Measurements from ENCODE around the gene MYCBP2.

Gene MYCBP2, protein sequence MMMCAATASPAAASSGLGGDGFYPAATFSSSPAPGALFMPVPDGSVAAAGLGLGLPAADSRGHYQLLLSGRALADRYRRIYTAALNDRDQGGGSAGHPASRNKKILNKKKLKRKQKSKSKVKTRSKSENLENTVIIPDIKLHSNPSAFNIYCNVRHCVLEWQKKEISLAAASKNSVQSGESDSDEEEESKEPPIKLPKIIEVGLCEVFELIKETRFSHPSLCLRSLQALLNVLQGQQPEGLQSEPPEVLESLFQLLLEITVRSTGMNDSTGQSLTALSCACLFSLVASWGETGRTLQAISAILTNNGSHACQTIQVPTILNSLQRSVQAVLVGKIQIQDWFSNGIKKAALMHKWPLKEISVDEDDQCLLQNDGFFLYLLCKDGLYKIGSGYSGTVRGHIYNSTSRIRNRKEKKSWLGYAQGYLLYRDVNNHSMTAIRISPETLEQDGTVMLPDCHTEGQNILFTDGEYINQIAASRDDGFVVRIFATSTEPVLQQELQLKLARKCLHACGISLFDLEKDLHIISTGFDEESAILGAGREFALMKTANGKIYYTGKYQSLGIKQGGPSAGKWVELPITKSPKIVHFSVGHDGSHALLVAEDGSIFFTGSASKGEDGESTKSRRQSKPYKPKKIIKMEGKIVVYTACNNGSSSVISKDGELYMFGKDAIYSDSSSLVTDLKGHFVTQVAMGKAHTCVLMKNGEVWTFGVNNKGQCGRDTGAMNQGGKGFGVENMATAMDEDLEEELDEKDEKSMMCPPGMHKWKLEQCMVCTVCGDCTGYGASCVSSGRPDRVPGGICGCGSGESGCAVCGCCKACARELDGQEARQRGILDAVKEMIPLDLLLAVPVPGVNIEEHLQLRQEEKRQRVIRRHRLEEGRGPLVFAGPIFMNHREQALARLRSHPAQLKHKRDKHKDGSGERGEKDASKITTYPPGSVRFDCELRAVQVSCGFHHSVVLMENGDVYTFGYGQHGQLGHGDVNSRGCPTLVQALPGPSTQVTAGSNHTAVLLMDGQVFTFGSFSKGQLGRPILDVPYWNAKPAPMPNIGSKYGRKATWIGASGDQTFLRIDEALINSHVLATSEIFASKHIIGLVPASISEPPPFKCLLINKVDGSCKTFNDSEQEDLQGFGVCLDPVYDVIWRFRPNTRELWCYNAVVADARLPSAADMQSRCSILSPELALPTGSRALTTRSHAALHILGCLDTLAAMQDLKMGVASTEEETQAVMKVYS (N-terminal part only)

DNA sequence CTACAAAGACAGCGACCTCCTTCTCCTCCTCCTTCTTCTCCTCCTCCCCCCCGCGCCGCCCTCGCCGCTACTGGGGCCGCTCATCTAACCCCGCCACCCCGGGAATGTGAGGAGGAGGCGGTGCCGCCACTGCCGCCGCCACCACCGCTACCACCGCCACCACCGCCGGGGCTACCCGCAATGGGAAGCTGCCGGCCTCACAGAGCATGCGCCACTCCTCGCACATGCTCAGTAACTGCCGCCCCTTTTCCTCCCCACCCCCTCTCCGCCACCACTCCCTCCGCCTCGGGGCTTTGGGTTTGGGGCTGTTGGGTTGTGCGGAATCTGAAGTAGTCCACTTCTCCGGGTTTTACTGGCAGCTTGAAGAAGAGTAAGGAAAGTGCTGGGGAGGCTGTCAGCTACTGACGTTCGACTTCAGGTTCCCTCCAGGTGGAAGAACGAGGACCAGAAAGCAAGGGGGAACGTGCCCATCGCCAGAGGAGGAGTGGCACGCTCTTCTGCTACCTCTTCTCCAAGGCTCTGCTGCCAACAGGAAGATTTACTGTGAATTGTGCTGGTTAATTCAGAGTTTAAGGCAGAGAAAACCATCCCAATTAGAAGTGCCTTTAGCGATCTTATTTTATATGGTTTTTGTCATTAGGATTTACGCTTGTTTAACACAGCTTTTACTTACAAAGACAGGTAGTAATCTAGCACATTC, at the start of gene MYCBP2:
Gene MYCBP2 (minus strand): TSS at position 190 of the 700 bp plus-strand sequence. CDS start 319 bp downstream, outside the sequence.
- Histone ChIP-seq H3K27ac (peak within 1 kb of the TSS; percentile 92), H3K4me3 (ENCODE audit: low read depth in 1 of 2, low read length in 1 of 2) (peak within 1 kb of the TSS; percentile 79 to 85), H3K9me3 (no peaks in the 10 kb centered on the region), H3K27me3 (no peaks in the 10 kb centered on the region), H3K36me3 (no peaks in the 10 kb centered on the region), H3K4me1 (ENCODE audit: control insufficient read depth in 1 of 2, insufficient read depth in 1 of 2, low read depth in 1 of 2, low read length in 1 of 2) (peaks cover 59 to 61% of the 10 kb centered on the region in 2 experiments)
- TF ChIP-seq, protein P1, sequence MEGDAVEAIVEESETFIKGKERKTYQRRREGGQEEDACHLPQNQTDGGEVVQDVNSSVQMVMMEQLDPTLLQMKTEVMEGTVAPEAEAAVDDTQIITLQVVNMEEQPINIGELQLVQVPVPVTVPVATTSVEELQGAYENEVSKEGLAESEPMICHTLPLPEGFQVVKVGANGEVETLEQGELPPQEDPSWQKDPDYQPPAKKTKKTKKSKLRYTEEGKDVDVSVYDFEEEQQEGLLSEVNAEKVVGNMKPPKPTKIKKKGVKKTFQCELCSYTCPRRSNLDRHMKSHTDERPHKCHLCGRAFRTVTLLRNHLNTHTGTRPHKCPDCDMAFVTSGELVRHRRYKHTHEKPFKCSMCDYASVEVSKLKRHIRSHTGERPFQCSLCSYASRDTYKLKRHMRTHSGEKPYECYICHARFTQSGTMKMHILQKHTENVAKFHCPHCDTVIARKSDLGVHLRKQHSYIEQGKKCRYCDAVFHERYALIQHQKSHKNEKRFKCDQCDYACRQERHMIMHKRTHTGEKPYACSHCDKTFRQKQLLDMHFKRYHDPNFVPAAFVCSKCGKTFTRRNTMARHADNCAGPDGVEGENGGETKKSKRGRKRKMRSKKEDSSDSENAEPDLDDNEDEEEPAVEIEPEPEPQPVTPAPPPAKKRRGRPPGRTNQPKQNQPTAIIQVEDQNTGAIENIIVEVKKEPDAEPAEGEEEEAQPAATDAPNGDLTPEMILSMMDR (IDR thresholded peaks at IDR 0.05), result peak; percentile 30

DNA sequence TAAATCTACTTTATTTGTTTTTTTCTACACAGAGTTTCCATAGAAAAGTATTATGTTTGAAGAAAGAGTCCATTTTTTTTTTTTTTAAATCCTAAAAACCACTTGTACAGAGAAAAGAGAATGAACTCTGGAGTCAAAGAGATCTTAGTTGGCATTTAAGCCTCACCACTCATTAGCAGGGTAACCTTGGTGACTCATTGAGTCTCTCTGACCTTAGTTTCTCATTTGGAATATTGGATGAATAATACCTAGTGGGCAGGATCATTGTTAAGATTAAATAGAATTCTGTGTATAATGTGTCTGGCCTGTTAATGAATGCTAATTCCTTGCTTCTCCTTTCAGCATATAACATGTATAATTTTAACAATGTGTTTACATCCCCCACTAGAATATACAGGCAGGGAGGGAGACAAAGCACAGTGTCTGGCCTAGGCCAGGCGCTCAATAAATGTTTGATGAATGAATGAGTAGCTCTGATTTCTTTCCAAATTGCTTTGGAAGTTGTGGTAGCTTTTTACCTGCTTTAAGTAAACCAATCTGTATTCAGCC, 48.7 kb upstream of the MYCBP2 start:
- TF ChIP-seq, protein P1 (IDR thresholded peaks at IDR 0.05), result no peak
- H3K9me3 ChIP-seq, result no peaks in the 10 kb centered on the region
- no peaks in the 10 kb centered on the region for H3K4me1 ChIP-seq (ENCODE audit: control insufficient read depth in 1 of 2, insufficient read depth in 1 of 2, low read depth in 1 of 2, low read length in 1 of 2)
- no peak overlapping the region for H3K4me3 ChIP-seq (ENCODE audit: low read depth in 1 of 2, low read length in 1 of 2)
- H3K27ac ChIP-seq, result no peak overlapping the region
- no peaks in the 10 kb centered on the region for H3K36me3 ChIP-seq
- no peaks in the 10 kb centered on the region for H3K27me3 ChIP-seq

DNA sequence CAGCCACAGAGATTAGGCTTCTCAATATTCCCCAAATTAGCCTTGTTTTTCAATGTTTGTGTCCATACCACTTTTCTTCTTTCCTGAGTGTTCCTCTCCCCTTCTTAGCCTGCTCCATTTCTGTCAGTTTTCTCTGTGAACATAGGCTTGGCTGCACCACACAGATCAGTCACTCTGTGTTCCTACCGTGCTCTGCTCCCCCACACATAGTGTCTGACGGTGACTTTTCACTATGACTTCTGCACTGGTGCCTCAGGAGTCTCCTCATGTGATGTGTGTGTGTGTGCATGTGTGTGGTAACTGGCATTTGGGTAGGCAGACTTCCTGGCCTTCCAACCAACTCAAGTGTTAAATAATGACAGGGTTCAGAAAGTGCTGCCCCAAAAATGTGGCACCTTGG, 47.9 kb upstream of the MYCBP2 start:
- H3K27me3 ChIP-seq, result no peaks in the 10 kb centered on the region
- TF ChIP-seq, protein P1 (IDR thresholded peaks at IDR 0.05), result no peak
- H3K9me3 ChIP-seq, result no peaks in the 10 kb centered on the region
- H3K27ac ChIP-seq, result no peak overlapping the region
- no peaks in the 10 kb centered on the region for H3K36me3 ChIP-seq
- H3K4me1 ChIP-seq (ENCODE audit: control insufficient read depth in 1 of 2, insufficient read depth in 1 of 2, low read depth in 1 of 2, low read length in 1 of 2), result no peaks in the 10 kb centered on the region
- no peak overlapping the region for H3K4me3 ChIP-seq (ENCODE audit: low read depth in 1 of 2, low read length in 1 of 2)

DNA sequence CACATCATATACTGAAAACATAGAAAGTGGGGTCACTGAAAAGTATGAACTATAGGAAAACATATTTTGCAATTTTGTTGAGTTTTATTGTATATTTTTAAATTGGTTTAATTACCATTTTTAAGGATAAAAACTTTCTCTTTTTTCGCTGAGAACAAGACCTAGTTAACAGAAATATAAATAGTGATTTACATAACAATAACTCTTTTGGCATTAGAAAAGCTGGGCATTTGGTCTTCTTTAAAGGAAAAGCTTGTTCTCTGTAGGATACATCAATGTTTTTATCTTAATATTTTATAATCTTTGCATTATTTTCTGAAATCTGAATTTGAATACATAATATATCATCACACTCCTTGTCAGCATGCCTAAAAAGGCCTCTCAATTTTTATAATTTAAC, 47.4 kb upstream of the MYCBP2 start:
- no peak overlapping the region for H3K4me3 ChIP-seq (ENCODE audit: low read depth in 1 of 2, low read length in 1 of 2)
- no peak overlapping the region for H3K27ac ChIP-seq
- no peaks in the 10 kb centered on the region for H3K4me1 ChIP-seq (ENCODE audit: control insufficient read depth in 1 of 2, insufficient read depth in 1 of 2, low read depth in 1 of 2, low read length in 1 of 2)
- H3K9me3 ChIP-seq, result no peaks in the 10 kb centered on the region
- TF ChIP-seq, protein P1 (IDR thresholded peaks at IDR 0.05), result no peak
- no peaks in the 10 kb centered on the region for H3K36me3 ChIP-seq
- H3K27me3 ChIP-seq, result no peaks in the 10 kb centered on the region
